Endothelial cell (in vitro differentiated cells): ENCODE results near the gene ITFG2. TPM values are rescaled to one million over a fixed set of nuclear protein-coding genes. Genes with fewer than 3 reads are reported as not detected.

Experiments
- DNase-seq: peaks from one replicate; pipeline ENCODE4 v3.0.0; 2021; ENCODE audit warnings: low spot score
- H3K27ac Mint-ChIP-seq: one replicate; pipeline ENCODE4 v1.8.0; 2021; ENCODE audit warnings: mixed read lengths, inconsistent platforms; ENCODE audit not compliant: unreplicated experiment
- H3K27me3 Mint-ChIP-seq: one replicate; pipeline ENCODE4 v1.8.0; 2021; ENCODE audit warnings: mild to moderate bottlenecking, moderate library complexity, mixed read lengths, inconsistent platforms; ENCODE audit not compliant: unreplicated experiment
- H3K36me3 Mint-ChIP-seq: one replicate; pipeline ENCODE4 v1.8.0; 2021; ENCODE audit warnings: mild to moderate bottlenecking, low read depth, mixed read lengths, inconsistent platforms; ENCODE audit not compliant: unreplicated experiment
- H3K4me1 Mint-ChIP-seq: one replicate; pipeline ENCODE4 v1.8.0; 2021; ENCODE audit warnings: mild to moderate bottlenecking, mixed read lengths, inconsistent platforms; ENCODE audit not compliant: unreplicated experiment
- H3K4me3 Mint-ChIP-seq: one replicate; pipeline ENCODE4 v1.8.0; 2021; ENCODE audit warnings: mild to moderate bottlenecking, mixed read lengths, inconsistent platforms; ENCODE audit not compliant: unreplicated experiment
- H3K9me3 Mint-ChIP-seq: one replicate; pipeline ENCODE4 v1.8.0; 2021; ENCODE audit warnings: mixed read lengths, inconsistent platforms; ENCODE audit not compliant: unreplicated experiment
- CTCF ChIP-seq: fragments of 200-600 bp; sonication (generic); IDR thresholded peaks from one replicate; pipeline ENCODE4 v1.5.0; 2021; ENCODE audit warnings: antibody characterized with exemption; ENCODE audit not compliant: unreplicated experiment
- total RNA-seq: library from RNA; stranded (reverse); fragmentation: NEBNext Ultra II Directional; extraction: Animal tissue kit (Norgen Biotek cat#: 25700); gene quantifications from one replicate; pipeline ENCODE4 v1.2.1, GENCODE V29; 2021; ENCODE audit not compliant: unreplicated experiment

The ITFG2 gene
- total RNA-seq, 1 donor from 2014 or later = 16.3 TPM

GRCh38 chr12:2854669-2855453 is 42.4 kb downstream of the ITFG2 start:
- Mint-ChIP-seq H3K9me3 (no peaks in the 10 kb centered on the region), H3K4me1 (no peaks in the 10 kb centered on the region), H3K27me3 (peaks cover 6% of the 10 kb centered on the region), H3K36me3 (peaks cover 1% of the 10 kb centered on the region), H3K4me3 (no peak overlapping the region), H3K27ac (no peak overlapping the region)
- TF ChIP-seq CTCF = no peak
- no peak for DNase-seq

- no peak for DNase-seq
- peaks cover 6% of the 10 kb centered on the region for H3K27me3 Mint-ChIP-seq
- H3K9me3 Mint-ChIP-seq = no peaks in the 10 kb centered on the region
- no peak for TF ChIP-seq CTCF
- H3K4me3 Mint-ChIP-seq = no peak overlapping the region
- peaks cover 8% of the 10 kb centered on the region for H3K36me3 Mint-ChIP-seq
- H3K4me1 Mint-ChIP-seq = no peaks in the 10 kb centered on the region
- no peak overlapping the region for H3K27ac Mint-ChIP-seq
Measured at GRCh38 chr12:2855546-2855945, 43.1 kb downstream of the ITFG2 start.

GRCh38 chr12:2856051-2856450 is 43.6 kb downstream of the ITFG2 start:
- Mint-ChIP-seq H3K4me1 (no peaks in the 10 kb centered on the region), H3K27ac (no peak overlapping the region), H3K27me3 (peaks cover 6% of the 10 kb centered on the region), H3K36me3 (peaks cover 8% of the 10 kb centered on the region), H3K4me3 (no peak overlapping the region), H3K9me3 (no peaks in the 10 kb centered on the region)
- TF ChIP-seq CTCF = no peak
- no peak for DNase-seq

GRCh38 chr12:2857021-2857431 is 44.6 kb downstream of the ITFG2 start, which contains the start of gene TEX52:
Gene TEX52 (minus strand): TSS chr12:2857039. CDS start chr12:2857026, 13 bp downstream.
- TF ChIP-seq CTCF = no peak
- Mint-ChIP-seq H3K4me1 (no peaks in the 10 kb centered on the region), H3K36me3 (peaks cover 8% of the 10 kb centered on the region), H3K9me3 (no peaks in the 10 kb centered on the region), H3K27ac (no peak within 1 kb of the TSS), H3K4me3 (no peak within 1 kb of the TSS), H3K27me3 (peaks cover 6% of the 10 kb centered on the region)
- DNase-seq = no peak

GRCh38 chr12:2857576-2857975 is 45.1 kb downstream of the ITFG2 start:
- DNase-seq = no peak
- Mint-ChIP-seq H3K36me3 (peaks cover 8% of the 10 kb centered on the region), H3K27me3 (peaks cover 6% of the 10 kb centered on the region), H3K9me3 (no peaks in the 10 kb centered on the region), H3K4me1 (no peaks in the 10 kb centered on the region), H3K4me3 (no peak overlapping the region), H3K27ac (no peak overlapping the region)
- TF ChIP-seq CTCF = no peak
